ENCODE measurements around the gene HOXC9.

Gene HOXC9

DNA sequence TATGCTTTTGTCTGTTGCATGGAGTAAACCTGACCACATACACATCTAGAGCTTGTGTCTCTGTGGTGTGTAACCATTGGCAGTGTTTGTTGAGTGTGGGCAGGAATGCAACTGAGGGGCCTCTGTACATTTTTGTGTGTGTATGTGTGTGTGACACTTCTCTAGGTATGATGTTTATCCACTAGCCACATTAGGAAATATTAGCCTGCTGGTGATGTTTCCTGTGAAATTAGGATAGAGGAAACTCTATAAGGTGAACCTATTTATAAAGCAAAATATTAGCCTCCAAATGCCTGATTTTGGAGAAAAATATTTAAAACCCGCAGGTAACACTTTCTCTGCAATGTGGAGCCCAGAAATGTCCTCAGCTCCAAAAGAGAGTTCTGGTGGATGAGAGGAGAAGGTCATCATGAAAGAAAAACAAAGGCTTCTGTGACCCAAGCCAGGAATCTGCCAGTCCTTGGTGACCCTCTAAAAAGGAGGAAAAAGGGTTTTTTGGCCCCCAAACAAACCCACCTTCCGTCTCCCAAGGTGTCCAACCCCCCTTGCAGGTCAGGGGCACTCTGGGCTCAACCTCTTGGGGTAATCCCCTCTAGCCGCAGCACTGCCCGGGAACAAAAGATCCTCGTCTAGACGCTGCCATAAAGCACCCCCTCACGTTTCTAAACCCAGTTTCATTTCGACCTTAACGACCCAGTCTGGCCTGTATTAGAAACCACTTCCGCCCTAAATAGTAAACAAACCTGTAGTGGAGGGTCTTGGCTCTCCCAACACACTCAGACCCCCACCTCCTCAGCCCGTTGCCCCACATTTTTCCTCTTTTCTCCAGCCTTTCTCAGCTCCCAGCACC, 22.1 kb upstream of the HOXC9 start:
- Histone ChIP-seq H3K4me1 (ENCODE audit: insufficient read depth, low read length, poor library complexity, severe bottlenecking) (peaks cover 20% of the 10 kb centered on the region), H3K4me3 (ENCODE audit: low read length, poor library complexity, severe bottlenecking) (no peak overlapping the region), H4K20me1 (ENCODE audit: insufficient read depth, low read length, poor library complexity, severe bottlenecking) (no peaks in the 10 kb centered on the region), H3K9me2 (replicated peaks; ENCODE audit: low read depth, low read length) (no peaks in the 10 kb centered on the region), H3K79me2 (ENCODE audit: insufficient read depth, low read length) (no peaks in the 10 kb centered on the region), H3K9ac (ENCODE audit: low read depth, low read length, poor library complexity, severe bottlenecking) (no peak overlapping the region), H2AFZ (ENCODE audit: low read length) (no peak overlapping the region), H3K36me3 (ENCODE audit: insufficient read depth, low read length) (no peaks in the 10 kb centered on the region), H3K27me3 (ENCODE audit: insufficient read depth, low read length, poor library complexity, severe bottlenecking) (no peaks in the 10 kb centered on the region), H3K4me2 (ENCODE audit: low read depth, low read length, poor library complexity, severe bottlenecking) (no peak overlapping the region), H3F3A (ENCODE audit: low read depth) (no peaks in the 10 kb centered on the region), H3K9me3 (ENCODE audit: insufficient read depth, low read depth, low read length) (no peaks in the 10 kb centered on the region)
- no peak for TF ChIP-seq EZH2phosphoT487 (IDR thresholded peaks at IDR 0.05; ENCODE audit: borderline replicate concordance)
- TF ChIP-seq, protein P1, sequence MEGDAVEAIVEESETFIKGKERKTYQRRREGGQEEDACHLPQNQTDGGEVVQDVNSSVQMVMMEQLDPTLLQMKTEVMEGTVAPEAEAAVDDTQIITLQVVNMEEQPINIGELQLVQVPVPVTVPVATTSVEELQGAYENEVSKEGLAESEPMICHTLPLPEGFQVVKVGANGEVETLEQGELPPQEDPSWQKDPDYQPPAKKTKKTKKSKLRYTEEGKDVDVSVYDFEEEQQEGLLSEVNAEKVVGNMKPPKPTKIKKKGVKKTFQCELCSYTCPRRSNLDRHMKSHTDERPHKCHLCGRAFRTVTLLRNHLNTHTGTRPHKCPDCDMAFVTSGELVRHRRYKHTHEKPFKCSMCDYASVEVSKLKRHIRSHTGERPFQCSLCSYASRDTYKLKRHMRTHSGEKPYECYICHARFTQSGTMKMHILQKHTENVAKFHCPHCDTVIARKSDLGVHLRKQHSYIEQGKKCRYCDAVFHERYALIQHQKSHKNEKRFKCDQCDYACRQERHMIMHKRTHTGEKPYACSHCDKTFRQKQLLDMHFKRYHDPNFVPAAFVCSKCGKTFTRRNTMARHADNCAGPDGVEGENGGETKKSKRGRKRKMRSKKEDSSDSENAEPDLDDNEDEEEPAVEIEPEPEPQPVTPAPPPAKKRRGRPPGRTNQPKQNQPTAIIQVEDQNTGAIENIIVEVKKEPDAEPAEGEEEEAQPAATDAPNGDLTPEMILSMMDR (conservative IDR thresholded peaks at IDR 0.05; ENCODE audit: low read length), result no peak

DNA sequence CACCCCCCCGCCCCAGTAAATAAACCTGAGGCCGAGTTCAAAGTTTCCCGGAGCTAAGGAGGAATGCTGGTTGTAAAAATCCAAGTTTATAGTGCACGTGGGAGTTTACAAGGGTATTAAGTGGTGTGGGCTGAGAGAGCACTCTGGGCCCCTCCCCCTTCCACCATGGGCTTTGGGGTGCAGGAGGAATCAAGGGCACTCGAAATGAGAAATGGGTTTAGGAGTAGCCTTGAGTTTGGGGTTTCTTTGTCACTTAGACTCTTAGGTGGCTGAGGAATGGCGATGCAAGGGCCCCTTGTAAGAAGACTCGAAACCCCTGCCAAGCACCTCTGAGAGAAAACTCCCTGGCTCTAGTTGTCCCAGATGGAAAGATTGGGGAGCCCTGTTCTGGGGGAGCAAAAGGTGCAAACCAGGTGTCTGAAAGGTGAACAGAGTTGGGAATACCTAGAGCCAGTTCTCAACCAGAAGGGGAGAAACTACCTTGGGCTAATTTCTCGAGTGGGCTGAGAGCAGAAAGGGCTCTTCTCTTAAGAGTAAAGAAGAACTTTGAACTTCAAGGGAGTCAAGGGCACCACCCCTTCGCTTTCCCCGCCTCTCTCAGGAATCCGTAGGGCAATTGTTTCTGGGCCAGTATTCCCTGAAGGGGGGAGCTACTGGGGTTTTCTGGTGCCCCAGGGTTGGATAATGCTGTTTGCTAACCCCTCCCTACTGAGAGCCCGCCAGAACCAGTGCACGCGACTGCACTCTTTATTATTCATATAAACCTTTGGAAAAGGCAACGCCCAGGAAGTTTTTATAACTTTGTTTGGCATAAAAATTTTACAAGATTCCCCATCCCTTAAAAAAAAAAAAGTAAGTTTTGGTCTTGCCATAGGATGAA, 21.2 kb upstream of the HOXC9 start:
- H3K9ac ChIP-seq (ENCODE audit: low read depth, low read length, poor library complexity, severe bottlenecking), result no peak overlapping the region
- no peaks in the 10 kb centered on the region for H3K36me3 ChIP-seq (ENCODE audit: insufficient read depth, low read length)
- no peak overlapping the region for H2AFZ ChIP-seq (ENCODE audit: low read length)
- TF ChIP-seq EZH2phosphoT487 (IDR thresholded peaks at IDR 0.05; ENCODE audit: borderline replicate concordance), result no peak
- TF ChIP-seq, protein P1 (conservative IDR thresholded peaks at IDR 0.05; ENCODE audit: low read length), result no peak
- no peaks in the 10 kb centered on the region for H3K79me2 ChIP-seq (ENCODE audit: insufficient read depth, low read length)
- no peak overlapping the region for H3K4me2 ChIP-seq (ENCODE audit: low read depth, low read length, poor library complexity, severe bottlenecking)
- no peaks in the 10 kb centered on the region for H3K9me2 ChIP-seq (replicated peaks; ENCODE audit: low read depth, low read length)
- no peaks in the 10 kb centered on the region for H3K27me3 ChIP-seq (ENCODE audit: insufficient read depth, low read length, poor library complexity, severe bottlenecking)
- no peaks in the 10 kb centered on the region for H3K9me3 ChIP-seq (ENCODE audit: insufficient read depth, low read depth, low read length)
- H4K20me1 ChIP-seq (ENCODE audit: insufficient read depth, low read length, poor library complexity, severe bottlenecking), result no peaks in the 10 kb centered on the region
- peaks cover 20% of the 10 kb centered on the region for H3K4me1 ChIP-seq (ENCODE audit: insufficient read depth, low read length, poor library complexity, severe bottlenecking)
- no peaks in the 10 kb centered on the region for H3F3A ChIP-seq (ENCODE audit: low read depth)
- no peak overlapping the region for H3K4me3 ChIP-seq (ENCODE audit: low read length, poor library complexity, severe bottlenecking)

DNA sequence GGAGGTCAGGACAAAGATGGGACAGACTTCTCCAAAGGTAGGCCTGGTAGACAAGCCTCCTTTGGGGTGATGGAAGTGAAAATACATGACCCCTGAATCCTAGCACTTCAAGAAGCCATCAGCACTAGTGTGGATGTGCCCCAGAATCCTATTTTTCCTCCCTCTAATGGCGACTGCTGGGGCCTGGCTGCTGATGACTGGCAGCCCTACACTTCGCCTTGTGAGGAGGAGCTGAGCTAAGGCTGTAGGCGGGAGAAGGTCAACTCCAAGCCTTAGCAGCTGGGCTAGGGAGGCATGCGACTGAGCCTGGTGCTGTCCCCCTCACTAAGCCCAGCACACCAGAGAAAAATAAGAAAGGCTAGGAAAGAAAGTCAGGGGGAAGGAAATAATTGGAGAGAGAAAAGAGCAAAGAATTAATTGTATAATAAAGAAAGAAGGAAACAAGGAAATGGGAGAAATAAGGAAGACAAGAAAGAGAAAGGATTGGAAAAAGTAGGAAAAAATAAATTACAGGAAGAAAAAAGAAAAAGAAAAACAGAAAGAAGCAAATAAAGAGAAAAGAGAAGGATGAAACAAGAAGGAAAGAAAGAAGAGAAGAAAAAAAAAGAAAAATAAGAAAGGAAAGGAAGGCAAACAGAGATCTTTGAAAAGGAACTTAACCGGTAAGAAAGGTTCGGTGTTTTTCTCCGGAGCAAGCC, 19.7 kb upstream of the HOXC9 start:
- Histone ChIP-seq H3K4me3 (ENCODE audit: low read length, poor library complexity, severe bottlenecking) (no peak overlapping the region), H3K36me3 (ENCODE audit: insufficient read depth, low read length) (no peaks in the 10 kb centered on the region), H3F3A (ENCODE audit: low read depth) (no peaks in the 10 kb centered on the region), H3K9me2 (replicated peaks; ENCODE audit: low read depth, low read length) (no peaks in the 10 kb centered on the region), H3K4me2 (ENCODE audit: low read depth, low read length, poor library complexity, severe bottlenecking) (peak overlapping the region; percentile 31), H3K27me3 (ENCODE audit: insufficient read depth, low read length, poor library complexity, severe bottlenecking) (no peaks in the 10 kb centered on the region), H2AFZ (ENCODE audit: low read length) (0 out of 2 replicates have a peak overlapping the region, but pooled peaks have one; percentile 16), H4K20me1 (ENCODE audit: insufficient read depth, low read length, poor library complexity, severe bottlenecking) (no peaks in the 10 kb centered on the region), H3K9ac (ENCODE audit: low read depth, low read length, poor library complexity, severe bottlenecking) (no peak overlapping the region), H3K9me3 (ENCODE audit: insufficient read depth, low read depth, low read length) (no peaks in the 10 kb centered on the region), H3K79me2 (ENCODE audit: insufficient read depth, low read length) (peaks cover 2% of the 10 kb centered on the region; the same call in 1 of the 2 replicates), H3K4me1 (ENCODE audit: insufficient read depth, low read length, poor library complexity, severe bottlenecking) (peaks cover 22% of the 10 kb centered on the region)
- TF ChIP-seq EZH2phosphoT487 (IDR thresholded peaks at IDR 0.05; ENCODE audit: borderline replicate concordance), result no peak
- TF ChIP-seq, protein P1 (conservative IDR thresholded peaks at IDR 0.05; ENCODE audit: low read length), result no peak

Data from Loucy (cell line).